Keratinocyte (primary cell): Measurements from ENCODE around the gene METTL27.

Experiments used
- EZH2 ChIP-seq: IDR thresholded peaks from one replicate; pipeline ENCODE4 v1.6.1; 2012; ENCODE audit warnings: inconsistent platforms, mild to moderate bottlenecking, low read length, moderate library complexity
- TF ChIP-seq, protein P1 (sequence below), 3 experiments: IDR thresholded peaks in 1 of 3; conservative IDR thresholded peaks in 1 of 3; optimal IDR thresholded peaks in 1 of 3; 2 replicates in 2 of 3; 3 replicates in 1 of 3; pipeline versions ENCODE3 to v1.5.1; 2011; ENCODE audit warnings: low read length in 3 of 3, mild to moderate bottlenecking in 3 of 3, moderate library complexity in 2 of 3, control low read depth in 1 of 3, inconsistent platforms in 1 of 3; ENCODE audit not compliant: insufficient read depth in 2 of 3; ENCODE audit errors: extremely low read depth in 1 of 3

DNA sequence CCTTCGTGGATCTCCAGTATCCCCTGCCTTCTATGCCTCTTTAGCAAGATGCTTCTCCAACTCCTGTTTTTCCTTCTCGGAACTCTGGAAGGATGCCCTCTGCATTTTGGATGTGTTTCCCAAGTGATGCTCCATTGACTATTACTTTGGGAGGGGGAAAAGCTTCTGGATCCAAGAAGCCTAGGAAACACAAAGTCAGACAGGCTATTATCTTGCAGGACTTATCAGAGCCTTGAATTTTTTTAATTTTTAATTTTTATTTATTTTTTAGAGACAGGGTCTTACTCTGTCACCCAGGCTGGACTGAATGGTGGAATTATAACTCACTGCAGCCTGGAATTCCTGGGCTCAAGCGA lies 39.7 kb upstream of the METTL27 start:
- TF ChIP-seq, protein P1, sequence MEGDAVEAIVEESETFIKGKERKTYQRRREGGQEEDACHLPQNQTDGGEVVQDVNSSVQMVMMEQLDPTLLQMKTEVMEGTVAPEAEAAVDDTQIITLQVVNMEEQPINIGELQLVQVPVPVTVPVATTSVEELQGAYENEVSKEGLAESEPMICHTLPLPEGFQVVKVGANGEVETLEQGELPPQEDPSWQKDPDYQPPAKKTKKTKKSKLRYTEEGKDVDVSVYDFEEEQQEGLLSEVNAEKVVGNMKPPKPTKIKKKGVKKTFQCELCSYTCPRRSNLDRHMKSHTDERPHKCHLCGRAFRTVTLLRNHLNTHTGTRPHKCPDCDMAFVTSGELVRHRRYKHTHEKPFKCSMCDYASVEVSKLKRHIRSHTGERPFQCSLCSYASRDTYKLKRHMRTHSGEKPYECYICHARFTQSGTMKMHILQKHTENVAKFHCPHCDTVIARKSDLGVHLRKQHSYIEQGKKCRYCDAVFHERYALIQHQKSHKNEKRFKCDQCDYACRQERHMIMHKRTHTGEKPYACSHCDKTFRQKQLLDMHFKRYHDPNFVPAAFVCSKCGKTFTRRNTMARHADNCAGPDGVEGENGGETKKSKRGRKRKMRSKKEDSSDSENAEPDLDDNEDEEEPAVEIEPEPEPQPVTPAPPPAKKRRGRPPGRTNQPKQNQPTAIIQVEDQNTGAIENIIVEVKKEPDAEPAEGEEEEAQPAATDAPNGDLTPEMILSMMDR (optimal IDR thresholded peaks at IDR 0.05 in 1 of 3, IDR thresholded peaks at IDR 0.05 in 1 of 3, conservative IDR thresholded peaks at IDR 0.05 in 1 of 3; ENCODE audit: extremely low read depth in 1 of 3, insufficient read depth in 2 of 3, low read length in 3 of 3) = no peak
- TF ChIP-seq EZH2 = no peak
